HCT116 (cell line): ENCODE data around the gene IGSF3. TPM values are rescaled to one million over a fixed set of nuclear protein-coding genes. Genes with fewer than 3 reads are reported as not detected.

ENCODE experiments used
- ATAC-seq: fragments of 200-7000 bp; cut with Tn5 transposase; 2 replicates; pipeline ENCODE4 v1.9.1; 2020; ENCODE audit warnings: mild to moderate bottlenecking, moderate library complexity
- BruUV-seq: library from RNA; stranded (reverse); fragments of 400-500 nt; replicated peaks from 2 replicates; lab custom pipeline; 2021; lab: Mats Ljungman, UMichigan
- CTCF ChIA-PET: fragments of 300-600 bp; sonication (Branson Sonifier 250); formaldehyde crosslinking; loops from one replicate; lab custom pipeline; 2021; ENCODE audit warnings: antibody characterized with exemption; lab: Charles Lee
- POLR2A ChIA-PET: fragments of 300-600, 350-600 bp; sonication (Branson Sonifier 250); formaldehyde crosslinking; loops from one replicate; lab custom pipeline; 2021; ENCODE audit warnings: antibody characterized with exemption; lab: Charles Lee
- RAD21 ChIA-PET, 2 experiments: fragments of 300-600 bp; sonication (Branson Sonifier 250); formaldehyde crosslinking; loops; one replicate each; lab custom pipeline; 2023; ENCODE audit warnings: low total read pairs in 2 of 2; ENCODE audit not compliant: uncharacterized antibody in 2 of 2, unreplicated experiment in 2 of 2, low non-redundant PET in 1 of 2; lab: Charles Lee
- DNase-seq: peaks from one replicate; pipeline ENCODE4 v3.0.0-alpha.2; 2010; ENCODE audit warnings: low read depth, low spot score
- H2AFZ ChIP-seq: fragments of 200-600 bp; shearing (Covaris generic), sonication (generic); 2 replicates; pipeline ENCODE4 v1.6.1; 2017; ENCODE audit warnings: low read depth, mixed run types, mixed read lengths, antibody characterized with exemption, low read length; ENCODE audit not compliant: poor library complexity, severe bottlenecking
- H3K27ac ChIP-seq: 2 replicates; pipeline ENCODE4 v1.5.1; 2012; ENCODE audit warnings: low read depth, low read length
- H3K27me3 ChIP-seq: fragments of 200-600 bp; sonication (generic); 2 replicates; pipeline ENCODE4 v1.6.1; 2016; ENCODE audit warnings: mixed run types, low read length, mixed read lengths; ENCODE audit not compliant: insufficient read depth
- H3K36me3 ChIP-seq, 2 experiments: fragments of 200-500 bp in 1 of 2; fragments of 200-600 bp in 1 of 2; sonication (Bioruptor generic) in 1 of 2; sonication (generic) in 1 of 2; 2 replicates each; pipeline versions ENCODE4 v1.5.1 to v1.6.1; 2014 to 2016; ENCODE audit warnings: low read length in 2 of 2, inconsistent platforms in 1 of 2, mixed read lengths in 1 of 2, mixed run types in 1 of 2; ENCODE audit not compliant: insufficient read depth in 2 of 2, control insufficient read depth in 1 of 2
- H3K4me1 ChIP-seq, 2 experiments: fragments of 200-600 bp in 1 of 2; sonication (generic) in 1 of 2; 2 replicates each; pipeline versions ENCODE4 v1.5.1 to v1.6.1; 2012 to 2017; ENCODE audit warnings: low read length in 2 of 2, inconsistent platforms in 1 of 2, mild to moderate bottlenecking in 1 of 2, mixed read lengths in 1 of 2, mixed run types in 1 of 2, moderate library complexity in 1 of 2; ENCODE audit not compliant: insufficient read depth in 2 of 2, control insufficient read depth in 1 of 2
- H3K4me2 ChIP-seq: fragments of 200-600 bp; sonication (generic); 2 replicates; pipeline ENCODE4 v1.6.1; 2017; ENCODE audit warnings: mixed run types, low read length, mixed read lengths
- H3K4me3 ChIP-seq, 2 experiments: fragments of 200-600 bp in 1 of 2; sonication (generic) in 1 of 2; replicated peaks in 1 of 2; 2 replicates each; pipeline ENCODE4 v1.5.1; 2011 to 2016; ENCODE audit warnings: low read length in 2 of 2, control low read depth in 1 of 2, low read depth in 1 of 2, mild to moderate bottlenecking in 1 of 2, mixed read lengths in 1 of 2, mixed run types in 1 of 2
- H3K79me2 ChIP-seq: fragments of 200-600 bp; sonication (generic); 2 replicates; pipeline ENCODE4 v1.6.1; 2017; ENCODE audit warnings: mild to moderate bottlenecking, mixed run types, low read length, moderate library complexity, mixed read lengths; ENCODE audit not compliant: insufficient read depth
- H3K9ac ChIP-seq: fragments of 200-600 bp; sonication (generic); 2 replicates; pipeline ENCODE4 v1.6.1; 2016; ENCODE audit warnings: low read length, mixed read lengths
- H3K9me2 ChIP-seq: fragments of 200-600 bp; sonication (generic), shearing (Covaris generic); 2 replicates; pipeline ENCODE4 v1.6.1; 2017; ENCODE audit warnings: mixed run types, mild to moderate bottlenecking, moderate library complexity; ENCODE audit not compliant: insufficient read depth
- H3K9me3 ChIP-seq, 2 experiments: fragments of 200-500 bp in 1 of 2; fragments of 200-600 bp in 1 of 2; sonication (Bioruptor generic) in 1 of 2; sonication (generic) in 1 of 2; 2 replicates each; pipeline ENCODE4 v1.6.1; 2014 to 2017; ENCODE audit warnings: low read length in 2 of 2, mixed read lengths in 2 of 2, inconsistent platforms in 1 of 2, low read depth in 1 of 2, mild to moderate bottlenecking in 1 of 2, mixed run types in 1 of 2, moderate library complexity in 1 of 2; ENCODE audit not compliant: control insufficient read depth in 1 of 2, insufficient read depth in 1 of 2
- H4K20me1 ChIP-seq: fragments of 200-600 bp; sonication (generic), shearing (Covaris generic); 2 replicates; pipeline ENCODE4 v1.6.1; 2017; ENCODE audit warnings: mixed run types, mild to moderate bottlenecking, moderate library complexity; ENCODE audit not compliant: insufficient read depth
- CEBPB ChIP-seq: IDR thresholded peaks from 2 replicates; pipeline ENCODE4 v1.6.1; 2012; ENCODE audit warnings: low read depth
- FOSL1 ChIP-seq: IDR thresholded peaks from 2 replicates; pipeline ENCODE4 v1.6.1; 2012; ENCODE audit warnings: low read depth
- POLR2A ChIP-seq: IDR thresholded peaks from 2 replicates; pipeline ENCODE4 v1.7.0; 2011; ENCODE audit warnings: borderline replicate concordance; ENCODE audit not compliant: insufficient read depth, insufficient read length; ENCODE audit errors: extremely low read depth
- ZFX ChIP-seq: fragments of 450-650 bp; IDR thresholded peaks from 2 replicates; pipeline ENCODE4 v1.6.1; 2017
- intact Hi-C: fragments of 100-400 bp; cut with micrococcal nuclease; formaldehyde crosslinking; loops from 2 replicates; pipeline ENCODE4 v1.10.0; 2022
- total RNA-seq: library from RNA; stranded (reverse); gene quantifications from one replicate; pipeline ENCODE4 v1.2.1, GENCODE V29; 2021; ENCODE audit not compliant: unreplicated experiment
- TF ChIP-seq, protein P1 (sequence below): IDR thresholded peaks from 2 replicates; pipeline ENCODE4 v1.6.1; 2011; ENCODE audit warnings: mild to moderate bottlenecking, low read length, moderate library complexity; ENCODE audit not compliant: insufficient replicate concordance; ENCODE audit errors: extremely low read depth
- TF ChIP-seq, protein P2 (sequence below): IDR thresholded peaks from 2 replicates; pipeline ENCODE4 v1.6.1; 2012

The IGSF3 gene
- total RNA-seq, 1 experiment from 2014 or later = 18.6 TPM

DNA sequence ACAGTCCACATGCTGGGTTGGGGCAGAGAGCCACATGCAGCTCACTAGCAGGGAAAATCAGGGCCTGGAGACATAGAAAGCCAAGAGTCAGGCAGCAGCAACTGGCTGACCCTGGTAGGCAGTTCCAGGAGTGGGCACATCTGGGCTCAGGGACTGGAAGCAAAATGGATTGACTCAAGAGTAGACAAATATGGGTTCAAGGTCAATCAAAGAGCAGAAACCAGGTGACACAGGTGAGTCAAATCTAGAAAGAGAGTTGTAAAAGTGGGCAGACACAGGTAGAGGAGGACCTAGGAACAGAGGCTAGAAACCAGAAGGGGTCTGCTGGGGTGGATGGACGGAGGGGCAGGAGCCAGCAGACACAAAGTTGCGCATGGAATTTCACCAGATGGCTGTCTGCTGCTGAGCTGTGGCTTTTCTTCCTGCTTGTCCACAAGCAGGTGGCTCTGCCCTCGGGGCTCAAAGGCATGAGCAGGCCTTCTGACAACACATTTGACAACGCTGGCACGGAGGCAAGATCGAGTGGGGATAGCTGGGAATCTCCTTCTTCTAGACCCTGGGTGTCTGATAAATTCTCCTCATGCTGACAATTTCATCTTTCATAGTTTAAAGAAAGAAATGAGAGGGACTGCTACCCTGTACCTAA is 40.8 kb upstream of the IGSF3 start (continued):
- no peak for TF ChIP-seq POLR2A

DNA sequence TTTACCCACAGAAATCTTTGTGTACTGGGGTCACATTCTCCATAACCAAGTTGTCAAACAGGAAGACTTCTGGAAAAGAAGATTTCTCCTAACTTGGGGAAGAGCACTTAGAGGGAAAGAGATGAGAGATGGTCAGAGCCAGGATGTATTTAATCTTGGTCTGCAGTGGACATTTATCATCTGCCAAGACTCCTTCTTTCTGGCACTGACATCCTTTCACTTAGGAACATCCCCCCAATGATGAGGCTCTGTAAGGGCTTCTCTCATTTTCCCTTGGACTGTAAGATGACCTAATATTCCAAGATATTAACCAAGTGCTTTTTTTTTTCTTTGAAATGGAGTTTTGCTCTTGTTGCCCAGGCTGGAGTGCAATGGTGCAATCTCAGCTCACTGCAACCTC is 39.3 kb upstream of the IGSF3 start:
- Histone ChIP-seq H4K20me1 (no peaks in the 10 kb centered on the region), H3K4me2 (no peak overlapping the region), H3K9me2 (no peaks in the 10 kb centered on the region), H3K4me1 (no peaks in the 10 kb centered on the region), H3K27ac (no peak overlapping the region), H3K4me3 (no peak overlapping the region), H2AFZ (no peak overlapping the region), H3K9me3 (no peaks in the 10 kb centered on the region), H3K79me2 (no peaks in the 10 kb centered on the region), H3K9ac (no peak overlapping the region), H3K27me3 (no peaks in the 10 kb centered on the region), H3K36me3 (no peaks in the 10 kb centered on the region)
- ChIA-PET RAD21 (no interaction called here), CTCF (no interaction called here), POLR2A (no interaction called here)
- ATAC-seq (no peak), DNase-seq (no peak)
- BruUV-seq = no TSS peak
- TF ChIP-seq, protein P1, sequence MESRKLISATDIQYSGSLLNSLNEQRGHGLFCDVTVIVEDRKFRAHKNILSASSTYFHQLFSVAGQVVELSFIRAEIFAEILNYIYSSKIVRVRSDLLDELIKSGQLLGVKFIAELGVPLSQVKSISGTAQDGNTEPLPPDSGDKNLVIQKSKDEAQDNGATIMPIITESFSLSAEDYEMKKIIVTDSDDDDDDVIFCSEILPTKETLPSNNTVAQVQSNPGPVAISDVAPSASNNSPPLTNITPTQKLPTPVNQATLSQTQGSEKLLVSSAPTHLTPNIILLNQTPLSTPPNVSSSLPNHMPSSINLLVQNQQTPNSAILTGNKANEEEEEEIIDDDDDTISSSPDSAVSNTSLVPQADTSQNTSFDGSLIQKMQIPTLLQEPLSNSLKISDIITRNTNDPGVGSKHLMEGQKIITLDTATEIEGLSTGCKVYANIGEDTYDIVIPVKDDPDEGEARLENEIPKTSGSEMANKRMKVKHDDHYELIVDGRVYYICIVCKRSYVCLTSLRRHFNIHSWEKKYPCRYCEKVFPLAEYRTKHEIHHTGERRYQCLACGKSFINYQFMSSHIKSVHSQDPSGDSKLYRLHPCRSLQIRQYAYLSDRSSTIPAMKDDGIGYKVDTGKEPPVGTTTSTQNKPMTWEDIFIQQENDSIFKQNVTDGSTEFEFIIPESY = no peak
- no peak for TF ChIP-seq CEBPB
- intact Hi-C loops = no loop called here

DNA sequence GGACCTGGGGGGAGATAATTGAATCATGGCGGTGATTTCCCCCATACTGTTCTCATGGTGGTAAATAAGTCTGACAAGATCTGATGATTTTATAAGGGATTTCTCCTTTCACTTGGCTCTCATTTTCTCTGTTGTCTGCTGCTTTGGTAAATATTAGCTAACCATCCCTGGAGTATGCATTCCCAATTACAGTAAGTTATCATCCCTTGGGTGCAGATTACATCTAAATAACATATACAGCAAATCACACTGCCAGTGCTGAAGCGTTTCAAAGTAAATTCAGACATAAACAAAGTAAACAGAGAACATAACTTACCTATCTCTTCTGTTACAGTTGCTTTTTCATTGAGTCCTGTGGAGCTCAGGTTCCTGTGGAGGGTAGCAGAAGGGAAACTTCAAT is 38.6 kb upstream of the IGSF3 start:
- Histone ChIP-seq H3K4me3 (no peak overlapping the region), H2AFZ (no peak overlapping the region), H3K9me3 (no peaks in the 10 kb centered on the region), H4K20me1 (no peaks in the 10 kb centered on the region), H3K4me1 (no peaks in the 10 kb centered on the region), H3K9ac (no peak overlapping the region), H3K36me3 (no peaks in the 10 kb centered on the region), H3K27ac (no peak overlapping the region), H3K4me2 (no peak overlapping the region), H3K79me2 (no peaks in the 10 kb centered on the region), H3K27me3 (no peaks in the 10 kb centered on the region), H3K9me2 (no peaks in the 10 kb centered on the region)
- CTCF ChIA-PET = no interaction called here
- no TSS peak for BruUV-seq
- intact Hi-C loops = no loop called here
- ATAC-seq = no peak
- RAD21 ChIA-PET = no interaction called here
- POLR2A ChIA-PET = no interaction called here
- DNase-seq = no peak
- no peak for TF ChIP-seq POLR2A
- TF ChIP-seq FOSL1 = no peak
- TF ChIP-seq, protein P2, sequence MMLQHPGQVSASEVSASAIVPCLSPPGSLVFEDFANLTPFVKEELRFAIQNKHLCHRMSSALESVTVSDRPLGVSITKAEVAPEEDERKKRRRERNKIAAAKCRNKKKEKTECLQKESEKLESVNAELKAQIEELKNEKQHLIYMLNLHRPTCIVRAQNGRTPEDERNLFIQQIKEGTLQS = no peak
- no peak for TF ChIP-seq ZFX
- TF ChIP-seq, protein P1 = no peak
